DMS 273 (cell line): ENCODE data around the gene COL11A1.
"Not testable (repeated sequence)": the region's sequence is repeated elsewhere in the genome, so short reads cannot be mapped to it uniquely, and the experiment has no call there.

Experiments
- DNase-seq: peaks from one replicate; lab custom pipeline; 2025; ENCODE audit not compliant: unreplicated experiment; lab: John Stamatoyannopoulos, UW

The COL11A1 gene

DNA sequence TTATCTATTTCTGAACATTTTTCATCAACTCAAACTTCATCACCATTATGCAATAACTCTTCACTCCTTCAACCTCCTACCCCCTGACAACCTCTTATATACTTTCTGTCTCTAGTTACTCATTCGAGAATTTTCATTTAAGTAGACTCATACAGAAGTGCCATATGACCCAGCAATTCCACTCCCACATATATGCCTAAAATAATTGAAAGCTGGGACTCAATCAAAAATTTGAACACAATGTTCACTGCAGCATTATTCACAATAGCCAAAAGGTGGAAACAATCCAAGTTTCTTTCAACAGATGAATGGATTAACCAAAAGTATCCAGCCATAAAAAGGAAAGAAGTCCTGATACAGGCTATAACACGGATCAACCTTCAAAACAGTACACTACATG lies 24.1 kb downstream of the COL11A1 start:
- DNase-seq: no peak

DNA sequence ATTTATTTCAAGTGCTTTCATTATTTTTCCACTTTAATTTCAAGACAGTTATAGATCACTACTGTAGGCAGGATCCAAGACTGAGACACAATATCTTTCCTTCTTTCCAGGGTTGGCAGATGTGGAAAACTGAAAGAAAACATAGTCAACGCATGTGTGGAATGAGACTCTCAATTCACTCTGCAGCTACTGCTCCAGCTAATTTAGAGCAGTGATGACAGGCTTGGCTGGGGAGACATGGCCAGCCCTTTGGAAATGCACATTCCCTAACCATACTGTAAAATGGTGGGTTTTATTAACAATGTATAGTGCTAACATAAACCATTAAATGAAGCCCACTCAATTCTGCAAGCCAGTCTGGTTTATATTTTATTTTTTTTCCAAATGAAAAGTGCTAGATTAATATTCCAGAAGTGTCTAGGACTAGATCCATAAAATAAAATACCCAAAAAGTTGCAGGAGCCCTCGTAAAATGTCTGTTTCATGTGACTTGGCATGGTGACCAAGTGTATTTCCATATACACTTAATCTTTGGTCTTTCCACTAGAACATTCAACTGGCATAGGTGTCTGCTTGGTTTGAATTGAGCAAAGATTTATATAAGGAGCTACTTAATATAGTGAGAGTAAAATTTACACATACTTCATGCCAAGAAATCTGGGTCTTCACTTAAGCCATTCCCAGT lies 32.9 kb downstream of the COL11A1 start:
- DNase-seq: no peak

GRCh38 chr1:103074224-103074623 lies 34.1 kb downstream of the COL11A1 start:
- no peak for DNase-seq

GRCh38 chr1:103069201-103069600 lies 39.1 kb downstream of the COL11A1 start:
- DNase-seq: no peak

DNA sequence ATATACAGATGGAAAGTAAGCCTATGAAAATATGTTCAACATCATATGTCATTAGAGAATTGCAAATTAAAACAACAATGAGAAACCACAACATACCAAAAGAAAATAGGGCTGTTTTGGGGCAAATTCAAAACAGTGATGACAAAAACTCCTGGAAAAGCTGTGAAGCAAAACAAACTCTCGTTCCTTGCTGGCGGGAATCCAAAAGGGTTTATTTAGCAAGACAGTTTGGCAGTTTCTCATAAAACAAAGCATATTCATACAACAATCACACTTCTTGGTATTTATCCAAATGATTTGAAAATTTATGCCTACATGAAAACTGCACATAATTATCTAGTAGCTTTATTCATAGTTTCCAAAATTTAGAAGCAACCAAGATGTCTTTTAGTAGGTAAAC lies 44.4 kb downstream of the COL11A1 start:
- DNase-seq: no peak

DNA sequence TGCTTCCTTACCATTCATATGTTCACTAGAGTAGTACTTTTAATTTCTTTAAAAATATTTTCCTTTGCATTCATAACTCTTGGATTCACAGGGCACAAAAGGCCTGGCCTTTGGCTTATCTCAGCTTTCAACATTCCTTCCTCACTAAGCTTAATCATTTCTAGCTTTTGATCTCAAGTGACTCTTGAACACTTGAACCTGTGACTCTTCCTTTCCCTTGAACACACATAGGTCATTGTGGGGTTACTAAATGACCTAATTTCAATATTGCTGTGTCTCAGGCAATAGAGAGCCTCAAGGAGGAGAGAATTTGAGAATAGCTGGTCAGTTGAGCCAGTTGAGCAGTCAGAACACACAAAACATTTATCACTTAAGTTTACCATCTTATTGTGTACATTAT lies 49.9 kb downstream of the COL11A1 start:
- no peak for DNase-seq

DNA sequence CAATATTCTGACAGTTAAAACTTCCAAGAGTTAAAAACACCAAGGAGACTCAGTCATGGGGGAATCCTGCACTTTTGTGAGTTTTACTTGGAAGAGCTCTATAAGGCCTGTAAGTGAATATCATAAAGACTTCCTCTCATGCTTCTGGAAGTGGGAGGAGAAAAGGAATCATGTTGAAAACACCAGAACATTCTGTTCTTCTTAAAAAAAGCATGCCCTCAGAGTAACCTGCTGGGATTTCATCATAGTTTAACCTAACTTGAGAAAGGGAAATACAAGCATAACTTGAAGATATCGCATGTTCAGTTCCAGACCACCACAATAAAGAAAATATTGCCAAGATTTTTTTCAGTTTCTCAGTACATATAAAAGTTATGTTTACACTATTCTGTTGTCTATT lies 51.9 kb downstream of the COL11A1 start:
- DNase-seq: no peak

DNA sequence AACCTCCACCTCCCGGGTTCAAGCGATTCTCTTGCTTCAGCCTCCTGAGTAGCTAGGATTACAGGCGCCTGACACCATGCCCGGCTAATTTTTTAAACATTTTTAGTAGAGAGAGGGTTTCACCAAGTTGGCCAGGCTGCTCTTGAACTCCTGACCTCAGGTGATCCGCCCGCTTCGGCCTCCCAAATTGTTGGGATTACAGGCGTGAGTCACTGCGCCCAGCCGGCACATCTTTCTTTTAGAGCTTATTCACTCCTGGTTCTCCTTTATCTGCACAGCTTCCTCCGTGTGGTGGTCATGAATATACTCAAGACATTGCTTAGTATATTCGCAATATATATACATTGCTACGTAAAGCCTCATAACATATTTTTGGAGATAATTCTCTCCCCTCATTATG lies 80.2 kb downstream of the COL11A1 start:
- DNase-seq: not testable (repeated sequence)

GRCh38 chr1:103025858-103026409 lies 82.4 kb downstream of the COL11A1 start:
- no peak for DNase-seq

DNA sequence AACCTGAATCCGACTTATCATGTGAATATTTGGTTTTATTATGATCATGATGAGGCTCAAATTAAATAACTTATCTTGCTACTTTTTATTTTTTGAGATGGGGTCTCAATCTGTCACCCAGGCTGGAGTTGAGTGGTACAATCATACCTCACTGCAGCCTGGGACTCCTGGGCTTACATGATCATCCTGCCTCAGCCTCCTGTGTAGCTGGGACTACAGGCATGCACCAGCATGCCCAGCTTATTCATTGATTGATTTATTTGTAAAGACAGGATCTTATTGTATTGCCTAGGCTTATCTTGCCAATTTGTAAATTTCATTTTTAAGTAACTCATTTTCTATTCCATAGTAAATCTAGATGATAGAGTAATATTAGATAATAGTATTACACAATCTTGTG lies 84.3 kb downstream of the COL11A1 start:
- no peak for DNase-seq

GRCh38 chr1:103002005-103002404 lies 106.3 kb downstream of the COL11A1 start:
- DNase-seq: no peak

DNA sequence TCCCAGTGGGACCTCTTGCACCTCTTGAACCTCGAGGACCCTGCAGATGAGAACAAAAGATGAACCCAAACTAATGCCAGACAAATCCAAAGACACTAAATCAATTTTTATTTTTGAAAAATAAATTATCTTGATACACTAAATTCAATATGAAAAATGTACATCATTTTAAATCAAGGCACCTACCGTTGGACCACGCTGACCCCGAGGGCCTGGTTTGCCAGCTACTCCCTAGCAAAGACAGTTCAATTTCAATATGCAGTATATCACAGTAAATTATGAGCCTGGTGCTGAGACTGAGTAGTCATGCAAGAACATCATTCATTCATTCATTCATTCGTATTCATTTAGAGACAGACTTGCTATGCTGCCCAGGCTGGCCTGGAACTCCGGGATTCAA lies 129.4 kb downstream of the COL11A1 start:
- DNase-seq: no peak

DNA sequence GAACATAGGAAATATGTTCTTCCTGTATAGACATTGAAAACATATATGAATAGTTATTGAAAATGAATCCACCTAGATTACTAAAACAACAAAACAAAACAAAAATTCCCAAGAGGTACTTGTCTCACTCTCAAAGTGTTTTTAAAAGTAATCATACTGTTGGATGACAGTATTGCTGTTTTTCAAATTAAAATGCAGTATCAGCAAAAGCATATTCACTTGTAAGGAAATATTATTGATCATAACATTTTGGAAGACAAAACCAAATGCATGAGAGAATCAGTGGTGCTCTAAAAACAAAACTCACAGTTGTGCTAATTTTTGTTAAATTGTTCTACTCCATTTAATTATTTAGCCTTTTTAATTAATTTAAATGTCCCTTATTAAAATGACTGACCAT lies 131.0 kb downstream of the COL11A1 start:
- DNase-seq: no peak

- DNase-seq: peak; percentile 78
These were observed 137.7 kb downstream of the COL11A1 start for GRCh38 chr1:102970496-102971078.

DNA sequence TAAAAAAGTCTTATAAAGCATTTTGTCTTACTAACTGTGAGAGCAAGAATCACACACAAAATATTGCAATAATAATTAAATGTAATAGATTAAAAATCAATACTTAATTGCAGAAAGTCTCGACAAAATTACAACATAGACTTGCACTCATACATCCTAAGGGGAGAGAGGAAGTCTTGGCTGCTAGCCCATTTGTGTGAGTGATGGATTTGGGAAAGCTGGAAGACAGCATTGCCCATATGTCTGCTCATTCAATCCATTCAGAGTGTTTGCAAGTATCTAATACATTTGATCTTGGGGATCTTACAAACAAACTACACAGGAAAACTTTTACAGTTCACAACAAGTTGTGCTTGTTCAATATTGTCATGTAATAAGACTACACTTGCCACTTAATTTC lies 140.5 kb downstream of the COL11A1 start:
- DNase-seq: peak; percentile 1

- DNase-seq: no peak
These were observed 146.8 kb downstream of the COL11A1 start for GRCh38 chr1:102961549-102961948.

DNA sequence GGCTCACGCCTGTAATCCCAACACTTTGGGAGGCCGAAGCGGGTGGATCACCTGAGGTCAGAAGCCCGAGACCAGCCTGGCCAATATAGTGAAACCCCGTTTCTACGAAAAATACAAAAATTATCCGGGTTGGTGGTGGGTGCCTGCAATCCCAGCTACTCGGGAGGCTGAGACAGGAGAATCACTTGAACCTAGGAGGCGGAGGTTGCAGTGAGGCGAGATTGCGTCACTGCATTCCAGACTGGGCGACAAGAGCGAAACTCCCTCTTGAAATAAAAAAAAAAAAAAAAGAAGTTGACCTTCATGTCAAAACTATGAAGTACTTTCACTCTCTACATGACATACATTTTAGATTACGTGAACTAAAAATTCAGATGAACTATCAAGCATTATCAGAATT lies 153.7 kb downstream of the COL11A1 start:
- no peak for DNase-seq

- no peak for DNase-seq
These were observed 155.9 kb downstream of the COL11A1 start for GRCh38 chr1:102952400-102952799.

GRCh38 chr1:102942324-102942723 lies 166.0 kb downstream of the COL11A1 start:
- DNase-seq: no peak

- DNase-seq: no peak
These were observed 166.9 kb downstream of the COL11A1 start for GRCh38 chr1:102941366-102941947.

DNA sequence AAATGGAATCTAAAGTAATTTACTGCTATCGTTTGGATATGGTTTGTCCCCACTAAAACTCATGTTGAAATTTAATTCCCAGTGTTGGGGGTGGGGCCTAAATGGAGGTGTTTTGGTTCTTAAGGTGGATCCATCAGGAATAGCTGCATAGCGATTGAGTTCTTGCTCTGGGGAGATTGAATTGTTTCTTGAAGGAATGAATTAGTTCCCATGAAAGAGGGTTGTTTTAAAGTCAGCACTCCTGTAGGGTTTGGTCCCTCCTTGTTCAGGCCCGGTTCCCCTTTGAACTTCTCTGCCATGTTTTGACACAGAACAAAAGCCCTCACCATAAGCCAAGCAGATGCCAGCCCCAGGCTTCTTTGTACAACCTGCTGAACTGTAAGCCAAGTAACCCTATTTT lies 170.9 kb downstream of the COL11A1 start:
- no peak for DNase-seq

- not testable (repeated sequence) for DNase-seq
These were observed 175.0 kb downstream of the COL11A1 start for GRCh38 chr1:102933362-102933761.
